Smooth muscle cell (in vitro differentiated cells): ENCODE data around the gene PFN1. TPM values are rescaled to one million over a fixed set of nuclear protein-coding genes. Genes with fewer than 3 reads are reported as not detected.
A peak's percentile ranks its signal among the peaks of the same experiment; 100 is the strongest.
"Not testable (repeated sequence)": the region's sequence is repeated elsewhere in the genome, so short reads cannot be mapped to it uniquely, and the experiment has no call there.

Experiments
- DNase-seq: peaks from one replicate; lab custom pipeline; 2025; ENCODE audit not compliant: unreplicated experiment; lab: John Stamatoyannopoulos, UW
- H2AFZ ChIP-seq: fragments of 200-600 bp; sonication (generic); 2 replicates; pipeline ENCODE4 v1.6.0; 2016; ENCODE audit warnings: antibody characterized with exemption, low read depth, mild to moderate bottlenecking
- H3F3A ChIP-seq: fragments of 200-600 bp; sonication (generic); 2 replicates; pipeline ENCODE4 v1.6.0; 2017; ENCODE audit warnings: antibody characterized with exemption, low read depth
- H3K27ac ChIP-seq: fragments of 200-600 bp; sonication (generic); 2 replicates; pipeline ENCODE4 v1.5.1; 2016; ENCODE audit warnings: low read depth, mild to moderate bottlenecking
- H3K27me3 ChIP-seq: fragments of 200-600 bp; sonication (generic); 2 replicates; pipeline ENCODE4 v1.6.1; 2016; ENCODE audit warnings: low read depth, mild to moderate bottlenecking
- H3K36me3 ChIP-seq: fragments of 200-600 bp; sonication (generic); 2 replicates; pipeline ENCODE4 v1.5.1; 2016; ENCODE audit warnings: low read depth
- H3K4me1 ChIP-seq: fragments of 200-600 bp; sonication (generic); 2 replicates; pipeline ENCODE4 v1.5.1; 2016; ENCODE audit warnings: low read depth
- H3K4me2 ChIP-seq: fragments of 200-600 bp; sonication (generic); 2 replicates; pipeline ENCODE4 v1.6.0; 2016; ENCODE audit warnings: mild to moderate bottlenecking
- H3K4me3 ChIP-seq: fragments of 200-600 bp; sonication (generic); 2 replicates; pipeline ENCODE4 v1.5.1; 2016; ENCODE audit warnings: mild to moderate bottlenecking
- H3K79me2 ChIP-seq: fragments of 200-600 bp; sonication (generic); 2 replicates; pipeline ENCODE4 v1.6.0; 2016; ENCODE audit warnings: low read depth, mild to moderate bottlenecking
- H3K9ac ChIP-seq: fragments of 200-600 bp; sonication (generic); 2 replicates; pipeline ENCODE4 v1.6.0; 2016; ENCODE audit warnings: low read depth
- H3K9me3 ChIP-seq: fragments of 200-600 bp; sonication (generic); replicated peaks from 2 replicates; pipeline ENCODE4 v1.5.1; 2016; ENCODE audit warnings: low read depth
- H4K20me1 ChIP-seq: fragments of 200-600 bp; sonication (generic); 2 replicates; pipeline ENCODE4 v1.6.0; 2016; ENCODE audit warnings: low read depth
- WGBS: methylation state at CpG from one replicate; pipeline ENCODE4 v1.1.7; 2016; ENCODE audit warnings: low lambda C conversion rate; 5-methylcytosine and 5-hydroxymethylcytosine counted together
- polyA plus RNA-seq: library from polyadenylated mRNA; unstranded; fragments of >200 nt; fragmentation: Nextera tagmentation; extraction: Ambion mirVana; gene quantifications from 2 replicates; pipeline ENCODE4 v1.2.1, GENCODE V29; 2016
- total RNA-seq: library from RNA; depleted of rRNA; stranded (reverse); fragments of >200 nt; gene quantifications from 2 replicates; pipeline ENCODE4 v1.2.3, GENCODE V29; 2014
- TF ChIP-seq, protein P1 (sequence below): fragments of 200-600 bp; sonication (generic); IDR thresholded peaks from 2 replicates; pipeline ENCODE4 v1.5.1; 2017; ENCODE audit warnings: borderline replicate concordance, mild to moderate bottlenecking, antibody characterized with exemption; ENCODE audit not compliant: insufficient read depth, poor library complexity, severe bottlenecking

PFN1 gene
- total and polyA plus RNA-seq, 2 experiments from 2014 or later, result 838 to 1,485 TPM

DNA sequence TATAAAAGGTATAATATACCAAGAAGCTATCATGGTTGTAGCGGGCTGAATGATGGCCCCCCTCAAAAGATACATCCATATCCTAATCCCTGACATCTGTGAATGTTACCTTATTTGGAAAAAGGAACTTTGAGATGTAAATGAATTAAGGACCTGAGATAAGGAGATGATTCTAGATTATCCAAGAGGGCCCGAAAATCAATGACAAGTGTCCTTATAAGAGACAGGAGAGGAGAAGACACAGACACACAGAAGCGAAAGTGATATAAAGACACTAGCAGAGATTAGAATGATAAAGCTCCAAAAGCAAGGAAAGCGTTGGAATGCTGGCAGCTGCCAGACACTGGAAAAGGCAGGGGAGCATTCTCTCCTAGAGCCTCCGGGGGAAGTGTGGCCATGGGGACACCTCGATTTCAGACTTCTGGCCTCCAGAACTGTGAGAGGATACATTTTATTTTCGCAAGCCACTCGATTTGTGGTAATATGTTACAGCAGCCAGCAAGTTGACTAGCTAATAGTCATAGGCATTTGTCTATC, 28.8 kb downstream of the PFN1 start:
- no peaks in the 10 kb centered on the region for H3K4me1 ChIP-seq
- H4K20me1 ChIP-seq, result no peaks in the 10 kb centered on the region
- 59% methylated on average over 8 of the region's 8 CpGs for WGBS
- H3F3A ChIP-seq, result peaks cover 11% of the 10 kb centered on the region
- H3K4me2 ChIP-seq, result no peak overlapping the region
- no peaks in the 10 kb centered on the region for H3K27me3 ChIP-seq
- no peaks in the 10 kb centered on the region for H3K36me3 ChIP-seq
- DNase-seq, result no peak
- TF ChIP-seq, protein P1, sequence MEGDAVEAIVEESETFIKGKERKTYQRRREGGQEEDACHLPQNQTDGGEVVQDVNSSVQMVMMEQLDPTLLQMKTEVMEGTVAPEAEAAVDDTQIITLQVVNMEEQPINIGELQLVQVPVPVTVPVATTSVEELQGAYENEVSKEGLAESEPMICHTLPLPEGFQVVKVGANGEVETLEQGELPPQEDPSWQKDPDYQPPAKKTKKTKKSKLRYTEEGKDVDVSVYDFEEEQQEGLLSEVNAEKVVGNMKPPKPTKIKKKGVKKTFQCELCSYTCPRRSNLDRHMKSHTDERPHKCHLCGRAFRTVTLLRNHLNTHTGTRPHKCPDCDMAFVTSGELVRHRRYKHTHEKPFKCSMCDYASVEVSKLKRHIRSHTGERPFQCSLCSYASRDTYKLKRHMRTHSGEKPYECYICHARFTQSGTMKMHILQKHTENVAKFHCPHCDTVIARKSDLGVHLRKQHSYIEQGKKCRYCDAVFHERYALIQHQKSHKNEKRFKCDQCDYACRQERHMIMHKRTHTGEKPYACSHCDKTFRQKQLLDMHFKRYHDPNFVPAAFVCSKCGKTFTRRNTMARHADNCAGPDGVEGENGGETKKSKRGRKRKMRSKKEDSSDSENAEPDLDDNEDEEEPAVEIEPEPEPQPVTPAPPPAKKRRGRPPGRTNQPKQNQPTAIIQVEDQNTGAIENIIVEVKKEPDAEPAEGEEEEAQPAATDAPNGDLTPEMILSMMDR, result no peak
- H3K4me3 ChIP-seq, result no peak overlapping the region
- H3K9ac ChIP-seq, result no peak overlapping the region
- H3K9me3 ChIP-seq, result no peaks in the 10 kb centered on the region
- no peaks in the 10 kb centered on the region for H3K79me2 ChIP-seq
- peak overlapping the region; percentile 75 for H3K27ac ChIP-seq
- no peak overlapping the region for H2AFZ ChIP-seq

DNA sequence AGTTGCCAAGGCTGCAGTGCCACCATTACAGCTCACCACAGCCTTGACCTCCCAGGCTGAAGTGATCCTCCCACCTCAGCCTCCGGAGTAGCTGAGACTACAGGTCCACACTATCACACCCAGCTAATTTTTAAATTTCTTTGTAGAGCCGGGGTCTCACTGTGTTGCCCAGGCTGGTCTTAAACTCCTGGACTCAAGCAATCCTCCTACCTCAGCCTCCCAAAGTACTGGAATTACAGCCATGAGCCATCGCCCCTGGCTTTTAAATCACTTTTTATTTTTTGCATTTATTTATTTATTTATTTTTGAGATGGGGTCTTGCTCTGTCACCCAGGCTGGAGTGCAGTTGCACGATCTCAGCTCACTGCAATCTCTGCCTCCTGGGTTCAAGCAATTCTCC, 33.8 kb downstream of the PFN1 start:
- H3K79me2 ChIP-seq, H4K20me1 ChIP-seq, H3K4me2 ChIP-seq, H3F3A ChIP-seq, H3K36me3 ChIP-seq, H3K4me1 ChIP-seq, DNase-seq, H3K27me3 ChIP-seq, H3K27ac ChIP-seq, H3K9me3 ChIP-seq, H3K9ac ChIP-seq, H3K4me3 ChIP-seq, H2AFZ ChIP-seq: not testable (repeated sequence)
- WGBS, result 94% methylated on average over 4 of the region's 4 CpGs

DNA sequence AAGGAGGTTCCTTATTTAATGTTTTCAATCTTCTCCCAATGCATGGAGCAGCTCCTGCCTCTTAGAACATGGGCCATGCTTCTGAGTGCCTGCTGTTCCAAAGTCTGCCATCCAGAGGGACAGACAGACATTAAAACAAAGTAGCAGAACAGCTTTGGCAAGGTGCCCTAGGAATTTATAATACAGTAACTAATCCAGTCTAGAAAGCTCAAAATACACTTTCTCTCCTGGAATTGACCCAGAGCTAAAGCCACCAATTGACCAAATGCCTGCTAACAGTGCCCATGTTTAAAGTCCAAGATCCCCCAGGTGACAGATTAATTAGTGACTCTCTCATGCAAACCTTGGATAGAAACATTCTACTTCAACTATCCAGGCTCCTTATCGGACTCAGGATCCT, 34.3 kb downstream of the PFN1 start:
- Histone ChIP-seq H3K79me2 (no peaks in the 10 kb centered on the region), H3K36me3 (no peaks in the 10 kb centered on the region), H3K27ac (no peak overlapping the region), H3F3A (no peaks in the 10 kb centered on the region), H3K27me3 (no peaks in the 10 kb centered on the region), H4K20me1 (no peaks in the 10 kb centered on the region), H3K4me3 (no peak overlapping the region), H3K9me3 (no peaks in the 10 kb centered on the region), H2AFZ (no peak overlapping the region), H3K4me1 (no peaks in the 10 kb centered on the region), H3K4me2 (no peak overlapping the region), H3K9ac (no peak overlapping the region)
- no peak for DNase-seq
- whole genome bisulfite sequencing, result 88% methylated on average over 1 of the region's 1 CpG
- TF ChIP-seq, protein P1, result no peak

DNA sequence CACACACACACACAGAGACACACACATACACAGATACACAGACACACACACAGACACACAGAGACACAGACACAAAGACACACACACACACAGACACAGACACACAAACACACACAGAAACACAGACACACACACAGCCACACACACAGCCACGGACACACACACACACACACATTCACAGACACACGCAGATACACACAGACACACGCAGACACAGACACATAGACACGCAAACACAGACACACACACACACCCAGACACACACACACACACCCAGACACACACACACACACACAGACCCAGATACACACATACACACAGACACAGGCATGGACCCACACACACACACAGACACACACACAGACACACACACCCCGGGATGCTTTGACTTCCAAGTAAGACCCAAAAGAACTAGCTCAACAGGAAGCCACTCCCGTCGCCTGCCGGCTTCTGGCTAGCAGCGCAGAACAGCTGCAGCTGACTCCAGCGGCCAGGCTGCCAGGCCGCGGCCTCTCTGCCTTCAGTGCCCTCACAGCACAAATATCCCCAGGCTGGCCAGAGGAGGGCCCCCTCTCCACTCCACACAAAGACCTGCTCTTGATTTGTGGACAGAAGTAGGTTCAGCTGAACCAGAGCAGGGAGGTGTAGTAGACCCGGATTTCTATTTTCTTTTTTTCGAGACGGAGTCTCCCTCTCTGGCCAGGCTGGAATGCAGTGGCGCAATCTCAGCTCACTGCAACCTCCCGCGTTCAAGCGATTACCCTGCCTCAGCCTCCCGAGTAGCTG, 39.4 kb downstream of the PFN1 start:
- Histone ChIP-seq H3K4me1 (no peaks in the 10 kb centered on the region), H3K79me2 (no peaks in the 10 kb centered on the region), H3K27ac (peak overlapping the region; percentile 87), H3F3A (no peaks in the 10 kb centered on the region), H3K9ac (peak overlapping the region; percentile 29), H3K4me3 (no peak overlapping the region), H2AFZ (no peak overlapping the region), H4K20me1 (no peaks in the 10 kb centered on the region), H3K9me3 (no peaks in the 10 kb centered on the region), H3K27me3 (no peaks in the 10 kb centered on the region), H3K36me3 (no peaks in the 10 kb centered on the region), H3K4me2 (peak overlapping the region; percentile 48)
- TF ChIP-seq, protein P1, result peak; percentile 63
- 18% methylated on average over 20 of the region's 20 CpGs for WGBS
- DNase-seq, result peak; percentile 46
